Activated CD4-positive, alpha-beta T cell treated with anti-CD3 and anti-CD28 coated beads, Interleukin-2, Interleukin-4, amounts not matched to agents 100 ng/mL and 50 ng/mL, durations not matched to agents 16 hours and 8 hours (primary cell): ENCODE results near the gene NUAK2.
"Not testable (repeated sequence)": the region's sequence is repeated elsewhere in the genome, so short reads cannot be mapped to it uniquely, and the experiment has no call there.

Source experiments
- DNase-seq: peaks from one replicate; pipeline ENCODE4 v3.0.0-alpha.2; 2020; ENCODE audit warnings: low spot score

The NUAK2 gene

DNA sequence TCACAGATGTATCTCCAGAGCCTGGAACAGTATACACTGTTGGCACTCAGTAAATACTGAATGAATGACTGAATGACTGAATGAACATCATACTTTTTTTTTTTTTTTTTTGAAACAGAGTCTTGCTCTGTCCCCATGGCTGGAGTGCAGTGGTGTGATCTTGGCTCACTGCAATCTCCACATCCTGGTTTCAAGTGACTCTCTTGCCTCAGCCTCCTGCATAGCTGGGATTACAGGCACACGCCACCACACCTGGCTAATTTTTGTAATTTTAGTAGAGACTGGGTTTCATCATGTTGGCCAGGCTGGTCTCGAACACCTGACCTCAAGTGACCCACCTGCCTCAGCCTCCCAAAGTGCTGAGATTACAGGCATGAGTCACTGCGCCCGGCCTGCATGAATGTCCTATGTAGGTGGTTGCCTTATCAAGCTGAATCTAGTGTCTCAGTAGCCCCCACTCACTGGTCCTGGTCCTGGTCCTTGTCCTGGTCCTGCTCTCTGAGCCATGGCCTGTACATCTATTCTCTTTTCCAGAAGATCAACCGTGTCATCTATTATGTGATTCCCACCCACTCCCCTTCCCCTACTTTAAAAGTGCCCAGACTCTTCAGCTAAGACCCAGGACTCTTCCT, 23.9 kb downstream of the NUAK2 start:
- DNase-seq, result not testable (repeated sequence)

DNA sequence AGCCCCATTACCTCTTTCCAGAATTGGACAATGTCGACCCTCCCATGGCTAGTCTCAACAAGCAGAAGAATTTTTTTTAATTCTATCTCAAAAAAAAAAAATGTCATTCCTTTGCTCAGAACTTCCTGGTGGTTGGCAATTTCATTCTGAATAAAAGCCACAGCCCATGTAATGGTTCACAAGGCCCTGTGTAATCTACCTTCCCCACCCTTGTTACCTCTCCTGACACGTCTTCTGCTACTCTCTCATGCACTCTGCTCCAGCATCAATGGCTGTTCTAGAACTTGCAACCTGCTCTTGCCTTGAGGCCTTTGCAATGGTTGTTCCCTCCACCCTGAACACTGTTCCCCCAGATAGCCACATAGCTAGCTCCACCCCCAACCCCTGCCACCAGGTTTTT, 25.4 kb downstream of the NUAK2 start:
- DNase-seq, result no peak

GRCh38 chr1:205294934-205295333, 26.6 kb downstream of the NUAK2 start:
- DNase-seq, result no peak

GRCh38 chr1:205294175-205294917, 27.2 kb downstream of the NUAK2 start:
- DNase-seq, result no peak

- no peak for DNase-seq
Measured at GRCh38 chr1:205293350-205294074, 28.0 kb downstream of the NUAK2 start.

GRCh38 chr1:205291596-205291995, 29.9 kb downstream of the NUAK2 start:
- DNase-seq, result no peak

DNA sequence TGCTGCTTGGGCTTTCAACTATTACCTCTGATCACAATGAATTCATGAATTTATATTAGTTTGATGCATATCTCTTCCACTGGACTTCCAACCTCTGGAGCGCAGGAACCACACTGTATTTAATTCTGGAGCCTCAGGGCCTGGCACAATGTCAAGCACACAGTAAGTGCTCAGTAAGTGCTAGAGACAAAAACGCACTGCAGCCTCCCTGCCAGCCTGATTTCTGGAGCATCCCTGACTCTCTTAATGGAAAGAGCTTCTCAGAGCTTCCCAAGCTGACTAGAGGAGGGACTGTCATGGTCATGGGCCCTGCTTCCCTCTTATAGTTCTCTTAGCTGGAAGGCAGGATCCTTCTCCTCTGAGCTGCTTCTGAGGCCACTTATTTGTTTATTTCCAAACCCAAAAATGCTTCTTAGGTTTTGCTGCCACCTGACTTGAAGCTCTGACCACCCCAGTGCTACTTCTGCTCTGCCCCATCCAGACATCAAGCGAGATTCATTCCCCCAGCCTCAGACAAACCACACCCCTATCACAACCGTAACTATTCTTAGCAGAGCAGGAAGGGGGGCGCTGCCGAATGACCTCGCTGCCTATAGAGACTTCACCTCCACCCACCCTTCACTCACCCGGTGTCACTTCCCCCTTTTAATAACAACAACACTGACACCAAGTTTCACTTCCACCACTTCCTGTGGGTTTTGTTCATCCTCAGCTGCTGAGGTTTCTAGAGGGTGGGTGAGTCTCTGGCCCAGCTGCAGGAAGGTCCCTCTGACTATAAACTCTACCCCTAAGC, 33.6 kb downstream of the NUAK2 start:
- DNase-seq, result peak; percentile 86

- DNase-seq, result no peak
Measured at GRCh38 chr1:205287076-205287475, 34.5 kb downstream of the NUAK2 start.

DNA sequence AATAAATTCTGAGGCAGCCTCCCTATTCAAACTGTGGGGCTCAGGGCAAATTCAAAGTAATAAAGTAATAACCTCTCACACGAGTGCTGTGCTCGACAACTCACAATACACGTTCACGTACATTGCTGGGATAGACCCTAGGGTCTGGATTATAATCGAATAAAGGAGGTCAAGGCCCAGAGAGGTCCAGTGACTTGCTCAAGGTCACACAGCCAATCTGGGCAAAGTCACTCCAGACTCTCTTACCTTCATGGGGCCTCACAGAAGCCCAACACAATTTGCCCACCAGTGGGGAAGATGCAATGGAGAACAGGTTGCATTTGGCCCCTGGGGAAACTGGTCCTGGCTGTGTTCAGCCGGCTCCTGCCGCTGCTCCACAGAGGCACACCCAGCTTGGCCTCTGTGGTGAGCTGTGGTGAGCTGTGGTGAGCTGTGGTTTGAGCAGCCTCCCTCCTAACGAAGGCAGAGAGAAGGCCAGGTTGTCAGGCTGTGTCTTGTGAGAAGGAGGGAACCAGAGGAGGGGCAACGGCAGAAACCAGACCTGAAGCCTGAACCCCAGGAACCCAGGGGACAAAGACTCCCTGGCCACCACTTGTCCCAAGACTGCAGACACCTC, 35.1 kb downstream of the NUAK2 start:
- DNase-seq, result peak; percentile 74

- DNase-seq, result peak; percentile 57
Measured at GRCh38 chr1:205285381-205286101, 36.0 kb downstream of the NUAK2 start.

DNA sequence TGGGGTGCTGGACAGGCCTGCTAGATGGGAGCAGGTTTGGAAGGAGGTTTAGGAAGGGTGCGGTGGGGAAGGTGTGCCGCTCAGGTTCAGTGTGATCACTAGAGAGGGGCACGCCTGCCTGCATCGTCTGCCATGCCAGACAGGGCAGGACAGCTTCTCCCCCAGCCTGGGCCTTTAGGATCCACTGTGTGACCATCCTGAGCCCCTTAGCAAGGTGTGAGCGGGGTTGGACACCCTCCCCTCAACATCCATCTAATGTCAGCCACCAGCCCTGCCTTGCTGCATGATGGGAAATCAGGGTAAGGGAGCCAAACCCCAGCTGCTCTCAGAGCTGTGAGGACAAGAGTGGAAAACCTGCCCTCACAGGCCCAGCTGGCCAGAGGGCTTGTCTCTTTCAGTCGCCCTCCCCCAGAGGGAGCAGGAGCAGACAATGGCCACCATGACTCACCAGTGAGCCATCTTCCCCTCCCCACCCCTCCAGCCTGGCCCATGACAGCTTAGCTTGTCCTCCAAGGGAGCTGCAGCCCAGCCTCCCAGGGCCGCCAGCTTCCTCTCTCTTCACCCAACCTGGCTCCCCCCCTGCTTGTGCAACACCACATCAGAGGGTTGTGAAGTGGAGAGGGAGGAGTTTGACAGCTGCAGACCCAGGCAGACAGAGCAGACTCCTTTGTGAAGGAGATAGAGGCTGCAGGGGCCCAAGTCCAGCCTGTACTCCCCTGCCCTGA, 37.0 kb downstream of the NUAK2 start:
- DNase-seq, result peak; percentile 68

DNA sequence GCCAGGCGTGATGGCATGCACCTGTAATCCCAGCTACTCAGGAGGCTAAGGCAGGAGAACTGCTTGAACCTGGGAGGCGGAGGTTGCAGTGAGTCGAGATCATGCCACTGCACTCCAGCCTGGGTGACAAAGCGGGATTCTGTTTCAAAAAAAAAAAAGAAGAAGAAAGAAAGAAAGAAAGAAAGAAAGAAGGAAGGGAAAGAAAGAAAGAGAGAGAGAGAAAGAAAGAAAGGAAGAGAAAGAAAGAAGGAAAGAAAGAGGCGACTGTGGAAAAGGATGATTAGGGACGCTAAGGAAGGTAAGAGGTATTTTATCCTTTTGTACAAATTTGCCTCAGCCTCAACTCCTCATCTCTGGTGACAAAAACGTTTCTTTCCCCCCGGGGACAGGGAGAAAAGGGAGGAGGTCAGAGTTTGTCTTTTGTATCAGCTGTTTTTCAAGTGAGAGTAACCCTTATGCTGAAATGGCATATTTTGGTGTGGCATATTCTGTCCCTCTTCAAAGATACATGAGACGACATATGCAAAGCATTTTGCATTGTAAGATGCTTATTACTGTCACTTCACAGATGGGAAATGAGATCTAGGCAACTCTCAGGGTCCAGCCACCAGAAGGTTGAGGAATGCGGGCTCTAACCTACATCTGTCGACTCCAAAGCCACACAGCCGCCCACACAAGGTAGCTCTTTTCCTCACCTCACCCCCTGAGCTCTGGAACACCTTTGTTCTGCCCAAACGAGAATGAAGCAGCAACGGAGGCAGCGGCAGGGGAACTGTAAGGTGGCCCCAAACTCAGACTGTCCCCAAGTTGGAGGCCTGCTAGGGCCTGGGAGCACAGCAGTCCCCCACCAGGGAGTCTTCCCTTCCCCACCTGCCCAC, 38.0 kb downstream of the NUAK2 start:
- no peak for DNase-seq

GRCh38 chr1:205280666-205281395, 40.7 kb downstream of the NUAK2 start:
- not testable (repeated sequence) for DNase-seq

DNA sequence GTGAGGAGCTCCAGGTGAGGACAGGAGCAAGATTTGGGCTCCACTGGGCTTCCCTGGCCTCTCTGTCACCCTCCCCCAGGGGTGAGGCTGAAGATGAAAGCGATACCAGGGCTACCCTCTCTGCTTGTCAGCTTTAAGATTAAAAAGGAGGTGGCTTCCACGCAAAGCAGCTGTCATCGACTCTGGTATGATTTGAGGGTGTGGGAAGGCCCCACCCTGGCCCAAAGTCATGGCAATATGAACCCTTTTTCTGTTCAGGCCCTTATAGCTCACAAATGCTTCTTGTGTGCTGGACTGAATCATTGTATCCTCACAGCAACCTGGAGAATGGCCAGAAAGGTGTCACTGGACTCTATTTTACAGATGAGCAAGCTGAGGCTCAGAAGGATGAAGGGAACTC, 41.6 kb downstream of the NUAK2 start:
- DNase-seq, result no peak

DNA sequence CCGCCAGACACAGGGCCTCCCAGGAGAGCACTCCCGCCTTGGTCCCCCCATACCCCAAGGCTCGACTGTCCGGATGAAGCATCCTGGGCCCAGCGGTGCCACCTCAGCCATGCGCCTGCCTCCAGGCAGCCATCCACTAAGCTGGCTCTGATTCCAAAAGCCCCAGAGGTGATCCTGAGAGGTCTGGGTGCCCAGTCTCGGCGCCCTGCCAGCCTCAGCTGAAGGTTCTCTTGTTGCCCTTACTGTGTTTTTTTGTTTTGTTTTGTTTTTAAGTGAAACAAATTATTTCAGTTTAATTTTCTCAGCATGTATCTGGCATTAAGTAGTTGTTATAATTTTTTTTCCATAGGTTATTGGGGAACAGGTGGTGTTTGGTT, 44.9 kb downstream of the NUAK2 start:
- DNase-seq, result no peak

DNA sequence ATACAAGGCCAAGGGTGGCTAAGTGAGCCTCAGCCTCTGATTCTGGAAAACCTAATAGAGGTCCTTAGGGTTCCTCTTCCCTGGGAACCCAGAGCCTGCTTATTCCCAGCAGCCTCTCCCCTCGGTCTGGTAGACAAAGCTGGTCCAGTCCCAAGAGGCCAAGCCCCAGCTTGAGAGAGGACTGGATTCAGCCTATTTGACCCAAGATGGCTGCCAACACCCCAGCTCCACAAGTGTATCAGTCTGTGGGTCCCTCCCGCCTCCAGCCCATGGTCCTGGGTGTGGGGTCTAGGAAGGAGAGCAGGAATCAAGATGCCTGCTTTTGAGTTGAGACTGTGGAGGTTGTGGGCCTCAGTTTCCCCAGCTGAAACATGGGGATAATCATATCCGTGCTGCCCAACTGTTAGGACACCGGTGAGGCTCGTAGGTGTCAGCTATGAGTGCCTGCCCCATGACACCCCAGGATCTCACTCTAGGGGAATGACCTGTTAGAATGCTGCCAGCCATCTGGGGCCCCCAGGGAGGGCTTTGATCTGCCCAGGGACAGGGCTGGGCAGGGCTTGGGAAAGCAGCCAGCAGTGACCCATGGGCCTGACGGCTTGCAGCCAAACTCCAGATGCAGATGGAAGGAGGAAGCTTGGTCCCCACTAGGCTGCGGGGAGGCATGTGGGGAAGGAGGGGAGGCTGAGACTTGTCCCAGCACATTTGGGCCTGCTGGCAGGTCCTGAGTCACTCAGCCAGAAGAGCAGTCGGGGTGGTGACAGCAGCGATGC, 45.4 kb downstream of the NUAK2 start:
- DNase-seq, result no peak

DNA sequence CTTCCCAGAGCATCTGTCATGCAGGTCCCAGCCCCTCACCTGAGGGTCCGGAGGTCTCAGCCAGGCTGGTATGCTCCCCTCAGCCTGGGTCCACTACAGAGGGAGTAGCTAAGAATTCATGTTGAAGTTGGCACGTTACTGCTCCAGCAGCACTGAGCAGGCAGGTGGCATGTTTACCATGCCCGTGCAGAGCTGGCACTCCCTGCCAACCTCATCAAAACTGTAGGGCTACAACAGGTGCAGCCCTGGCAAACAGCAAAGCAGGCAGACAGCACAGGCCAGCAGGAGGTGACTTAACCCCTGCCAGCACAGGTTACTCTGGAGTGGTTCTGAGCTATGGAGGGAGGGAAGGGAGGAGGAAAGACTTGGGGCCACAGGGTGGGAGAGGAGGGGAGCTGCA, 46.4 kb downstream of the NUAK2 start:
- DNase-seq, result no peak

DNA sequence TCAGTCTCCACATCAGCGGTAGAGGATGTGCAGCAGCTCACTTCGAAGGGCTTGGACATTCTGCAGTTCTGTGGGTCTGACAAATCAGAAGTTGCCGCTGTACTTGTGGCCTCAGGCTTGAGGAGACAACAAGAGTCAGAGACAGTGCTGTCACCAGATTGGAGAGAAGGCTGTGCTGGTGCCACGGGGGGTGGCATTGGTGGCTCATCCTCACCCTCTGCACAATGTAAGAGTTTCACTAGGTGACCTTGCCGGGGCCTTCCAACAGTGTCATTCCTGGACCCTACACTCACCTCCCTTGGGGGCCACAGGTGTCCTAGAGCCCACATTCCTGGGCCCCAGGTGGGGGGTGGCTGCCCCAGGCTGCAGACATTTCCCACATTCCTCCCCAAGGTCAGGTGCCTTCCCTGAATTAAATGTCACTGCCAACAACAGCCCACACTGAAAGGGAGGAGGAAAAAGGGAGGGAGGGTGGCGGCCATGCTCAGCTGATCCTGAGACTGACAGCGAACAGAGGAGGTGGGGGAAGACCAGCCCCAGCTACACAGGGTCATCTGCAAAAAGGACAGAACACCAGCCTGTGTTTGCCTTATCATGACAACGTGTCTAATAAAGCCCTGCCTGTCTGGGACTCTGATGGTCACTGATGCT, 47.4 kb downstream of the NUAK2 start:
- no peak for DNase-seq
